HG03060 (cell line): ENCODE data around the gene TDRD6.
"Not testable (repeated sequence)": the region's sequence is repeated elsewhere in the genome, so short reads cannot be mapped to it uniquely, and the experiment has no call there.

Experiments
- ATAC-seq: cut with Tn5 transposase; IDR thresholded peaks from one replicate; pipeline ENCODE4 v1.9.1; 2021; ENCODE audit warnings: low read depth, moderate number of reproducible peaks; ENCODE audit not compliant: unreplicated experiment

Gene TDRD6

GRCh38 chr6:46687619-46688097 is at the start of gene TDRD6:
Gene TDRD6 (plus strand): TSS chr6:46687885. CDS start chr6:46688129, 244 bp downstream.
- ATAC-seq = no peak

GRCh38 chr6:46637933-46638332 is 49.8 kb upstream of the TDRD6 start:
- no peak for ATAC-seq

- ATAC-seq = no peak
Measured at GRCh38 chr6:46638650-46639049, 49.0 kb upstream of the TDRD6 start.

DNA sequence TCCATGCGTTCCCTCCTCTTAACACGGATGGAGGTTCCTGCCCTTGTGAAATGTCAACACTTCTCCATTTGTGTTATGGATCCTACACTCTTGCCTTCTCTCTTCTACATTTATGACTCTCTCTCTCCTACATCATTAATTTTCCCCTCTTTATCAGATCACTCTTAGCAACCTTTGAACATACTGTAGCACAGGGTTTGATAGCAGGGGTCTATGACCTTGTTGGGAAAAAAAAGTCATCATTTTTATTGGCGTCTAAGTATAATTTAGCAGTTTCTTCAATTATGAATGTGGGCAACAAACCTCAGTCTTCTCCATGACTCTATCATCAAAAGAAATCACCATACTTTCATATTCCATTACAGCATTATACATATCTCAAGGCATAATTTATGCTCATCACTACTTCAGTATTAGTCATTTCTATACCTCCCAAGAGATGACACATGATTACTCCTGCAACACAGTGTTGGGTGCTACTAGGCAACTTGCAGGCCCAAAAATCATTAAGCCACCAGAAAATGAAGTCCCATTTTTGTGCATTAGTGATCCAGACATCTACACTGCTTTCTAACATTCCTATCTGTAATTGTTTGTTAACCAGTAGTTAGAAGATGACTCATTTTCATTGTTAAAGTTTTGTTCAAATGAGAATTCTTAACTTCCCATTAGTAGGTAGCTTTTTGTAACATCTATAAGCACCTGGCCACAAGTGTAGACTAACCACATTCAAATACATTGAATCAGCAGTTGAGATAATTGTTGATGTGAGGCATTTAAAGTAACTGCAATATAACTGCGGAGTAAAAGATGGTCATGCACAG is 44.5 kb upstream of the TDRD6 start:
- no peak for ATAC-seq

- ATAC-seq = no peak
Measured at GRCh38 chr6:46645265-46645664, 42.4 kb upstream of the TDRD6 start.

GRCh38 chr6:46648108-46648507 is 39.6 kb upstream of the TDRD6 start:
- ATAC-seq = not testable (repeated sequence)

DNA sequence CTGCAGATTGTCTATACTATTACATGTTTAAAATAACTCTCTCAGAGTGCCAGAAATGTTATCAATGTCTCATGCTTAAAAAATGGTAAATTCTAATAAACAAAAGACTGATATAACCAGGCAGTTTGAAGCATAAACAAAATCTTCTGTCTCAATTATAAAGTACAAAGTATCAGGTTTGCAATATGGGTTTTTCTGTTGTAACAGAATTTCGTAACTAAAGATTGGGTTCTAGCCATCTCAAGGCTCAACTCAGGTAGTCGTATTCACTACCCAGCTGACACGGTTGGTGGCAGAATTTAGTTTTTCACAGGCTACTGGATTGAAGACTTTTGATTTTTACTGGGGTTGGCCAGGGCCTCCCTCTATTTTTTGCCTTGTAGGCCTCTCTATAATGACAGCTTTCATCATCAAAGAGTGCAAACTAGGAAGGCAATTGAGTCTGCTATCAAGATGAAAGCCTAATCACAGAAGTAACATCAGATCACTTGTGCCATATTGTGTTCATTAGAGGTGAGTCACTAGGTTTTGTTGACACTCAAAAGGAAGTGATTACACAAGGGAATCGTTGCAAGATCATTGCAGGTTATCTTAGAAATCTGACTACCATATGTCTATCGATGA is 38.7 kb upstream of the TDRD6 start:
- ATAC-seq = no peak

DNA sequence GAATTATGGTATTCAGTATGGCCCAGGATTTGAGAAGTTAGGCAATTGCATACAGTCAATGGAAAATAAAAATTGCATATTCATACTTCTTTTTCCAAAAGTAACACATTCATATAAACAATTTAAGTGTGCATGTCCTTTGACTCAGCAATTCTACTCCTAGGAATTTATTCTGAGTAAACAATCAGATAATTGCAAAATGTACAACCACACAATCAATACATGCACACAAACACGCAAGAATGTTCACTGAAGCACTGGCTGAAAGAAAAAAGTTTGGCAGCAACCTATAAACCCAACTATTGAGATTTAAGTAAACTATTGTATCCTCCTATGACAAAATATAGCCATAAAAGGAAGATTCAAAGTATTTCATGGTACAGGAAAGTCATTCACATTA is 36.7 kb upstream of the TDRD6 start:
- no peak for ATAC-seq

GRCh38 chr6:46651816-46652215 is 35.9 kb upstream of the TDRD6 start:
- no peak for ATAC-seq

DNA sequence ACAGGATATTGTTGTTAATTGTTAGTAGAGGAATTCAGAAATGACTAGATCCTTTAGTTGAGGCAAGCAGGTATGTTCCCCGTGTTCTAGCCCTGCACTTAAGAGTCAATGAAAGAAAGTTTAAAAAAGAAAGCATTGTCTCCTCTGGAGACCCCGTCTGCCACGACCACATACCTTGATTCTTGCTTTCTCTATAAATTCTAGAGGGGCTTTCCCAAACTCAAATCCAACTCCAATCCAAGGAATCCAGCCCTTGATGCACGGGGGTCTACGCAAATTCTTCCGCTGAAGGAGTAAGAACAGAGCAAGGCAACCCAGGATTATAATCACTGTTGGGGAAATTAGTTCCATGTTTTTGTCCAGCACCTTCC is 35.5 kb upstream of the TDRD6 start:
- no peak for ATAC-seq

- peak; percentile 97 for ATAC-seq
Measured at GRCh38 chr6:46652603-46653438, 34.9 kb upstream of the TDRD6 start, which contains the start of the genes CYP39A1 and SLC25A27. Gene CYP39A1 (minus strand): TSS chr6:46652818. CDS start chr6:46652582, 236 bp downstream. Gene SLC25A27 (plus strand): TSS chr6:46652975. CDS start chr6:46653193, 218 bp downstream.

DNA sequence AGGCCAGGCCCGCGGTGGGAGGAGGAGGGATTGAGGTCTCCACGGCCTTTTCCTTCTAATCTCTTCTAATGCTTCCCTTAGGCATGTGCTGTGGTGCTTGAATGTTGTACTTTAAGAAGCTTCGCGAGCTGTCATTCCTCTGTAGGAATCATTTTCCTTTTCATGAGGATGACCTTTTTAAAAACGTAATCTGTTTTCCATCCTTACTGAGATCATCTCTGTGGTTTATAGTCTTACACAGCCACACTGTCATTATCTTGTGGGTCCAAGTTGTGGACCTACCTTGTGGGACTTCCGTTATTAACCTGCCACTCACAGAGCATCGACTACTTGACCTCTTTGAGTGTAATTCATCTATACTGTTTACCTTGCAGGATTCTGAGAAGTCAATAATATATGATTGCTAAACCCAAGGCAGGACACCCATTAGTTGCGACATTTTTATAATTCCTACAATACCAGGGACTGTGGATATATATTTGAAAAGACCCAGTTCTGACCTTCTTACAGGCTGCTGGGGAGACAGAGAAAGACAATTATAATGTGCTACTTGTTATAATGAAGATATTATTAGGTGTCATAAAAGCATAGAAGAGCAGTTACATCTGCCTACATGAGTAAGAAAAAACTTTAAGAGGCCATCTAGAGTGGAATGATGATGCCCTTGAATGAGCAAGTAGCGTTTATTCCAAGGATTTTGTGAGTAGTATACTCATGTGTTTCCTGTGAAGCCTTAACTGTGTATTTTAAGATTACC is 34.1 kb upstream of the TDRD6 start:
- ATAC-seq = no peak

- ATAC-seq = no peak
Measured at GRCh38 chr6:46655803-46656202, 31.9 kb upstream of the TDRD6 start.

- no peak for ATAC-seq
Measured at GRCh38 chr6:46657642-46658041, 30.0 kb upstream of the TDRD6 start.

- ATAC-seq = no peak
Measured at GRCh38 chr6:46661483-46661882, 26.2 kb upstream of the TDRD6 start.

GRCh38 chr6:46667377-46667776 is 20.3 kb upstream of the TDRD6 start:
- no peak for ATAC-seq

GRCh38 chr6:46674410-46674809 is 13.3 kb upstream of the TDRD6 start:
- ATAC-seq = no peak

GRCh38 chr6:46676604-46677313 is 10.9 kb upstream of the TDRD6 start:
- no peak for ATAC-seq

DNA sequence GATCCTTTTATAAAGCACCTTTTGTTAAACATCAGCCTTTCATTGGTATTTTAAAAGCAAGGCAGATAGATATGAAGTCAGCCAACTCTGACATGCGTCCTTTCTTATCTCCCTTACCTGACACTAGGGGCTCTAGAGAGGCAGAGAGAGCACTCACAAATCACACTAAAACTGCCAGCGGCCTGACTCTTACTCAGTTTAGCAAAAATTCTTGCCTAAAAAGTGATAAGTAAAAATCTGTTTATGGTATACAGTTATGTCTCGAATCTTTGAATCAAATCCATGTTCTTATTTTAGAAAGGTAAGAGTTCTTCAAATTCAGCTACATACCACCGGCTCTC is 10.4 kb upstream of the TDRD6 start:
- ATAC-seq = no peak

DNA sequence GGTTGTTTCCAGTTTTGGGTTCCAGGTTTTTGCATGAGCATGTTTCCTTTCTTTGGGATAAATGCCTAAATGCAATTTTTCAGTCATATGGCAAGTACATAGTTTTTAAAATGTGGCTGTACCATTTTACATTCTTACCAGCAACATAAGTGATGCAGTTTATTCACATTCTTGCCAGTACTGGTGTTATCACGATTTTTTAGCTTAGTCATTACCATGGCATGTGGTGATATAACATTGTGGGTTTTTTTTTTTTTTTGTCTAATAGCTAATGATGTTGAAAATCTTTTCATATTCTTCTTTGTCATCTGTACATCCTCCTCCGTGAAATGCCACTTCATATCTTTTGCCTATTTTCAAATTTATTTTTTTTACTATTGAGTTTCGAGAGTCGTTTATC is 2.9 kb upstream of the TDRD6 start:
- no peak for ATAC-seq
